Neural cell (in vitro differentiated cells): ENCODE data around the gene CFAP20DC.

Experiments used
- CTCF ChIP-seq: fragments of 450-650 bp; IDR thresholded peaks from 2 replicates; pipeline ENCODE4 v1.5.1; 2014; ENCODE audit warnings: antibody characterized with exemption, mild to moderate bottlenecking, moderate library complexity; ENCODE audit not compliant: poor library complexity, severe bottlenecking
- EP300 ChIP-seq: fragments of 450-650 bp; conservative IDR thresholded peaks from 2 replicates; pipeline ENCODE4 v1.6.1; 2014; ENCODE audit warnings: antibody characterized with exemption, mild to moderate bottlenecking, moderate library complexity; ENCODE audit not compliant: poor library complexity, severe bottlenecking
- POLR2AphosphoS5 ChIP-seq: IDR thresholded peaks from 2 replicates; pipeline ENCODE4 v1.6.1; 2012
- RAD21 ChIP-seq: fragments of 450-650 bp; conservative IDR thresholded peaks from 2 replicates; pipeline ENCODE4 v1.6.1; 2014; ENCODE audit warnings: antibody characterized with exemption, mild to moderate bottlenecking, moderate library complexity

GRCh38 chr3:58989955-58990354 is 59.9 kb downstream of the CFAP20DC start:
- no peak for TF ChIP-seq CTCF
- TF ChIP-seq EP300 = no peak
- no peak for TF ChIP-seq RAD21
- TF ChIP-seq POLR2AphosphoS5 = no peak
